Nucleus accumbens (tissue), 56 donors: ENCODE data around the gene LIME1.

Experiments used
- DNase-seq, 56 donors: peaks; one replicate each; lab custom pipeline; 2025; lab: John Stamatoyannopoulos, UW

LIME1 gene

DNA sequence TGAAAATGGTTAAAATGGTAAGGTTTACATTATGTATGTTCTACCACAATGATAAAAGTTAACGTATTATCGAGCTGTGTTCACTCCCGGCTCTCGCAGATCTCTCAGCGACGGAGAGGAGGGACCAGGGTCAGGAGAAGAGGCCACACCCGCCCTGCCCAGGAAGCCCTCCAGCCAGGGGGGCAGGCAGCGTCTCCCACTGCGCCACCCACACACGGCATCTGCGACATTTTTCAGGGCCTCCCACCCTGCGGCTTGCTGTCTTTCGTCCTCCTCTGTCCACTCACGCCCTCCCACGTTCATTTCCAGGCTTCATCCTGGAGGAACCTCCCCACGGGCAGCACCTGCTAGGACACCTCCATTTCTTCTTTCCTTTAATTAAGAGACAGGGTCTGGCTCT is 51.3 kb downstream of the LIME1 start:
- DNase-seq = no peak
